Endothelial cell of umbilical vein (primary cell): Measurements from ENCODE around the gene VGLL4. TPM values are rescaled to one million over a fixed set of nuclear protein-coding genes. Genes with fewer than 3 reads are reported as not detected.

ENCODE experiments used
- BruUV-seq: library from RNA; stranded (reverse); fragments of 400-500 nt; replicated peaks from 2 replicates; lab custom pipeline; 2021; lab: Mats Ljungman, UMichigan
- CTCF ChIA-PET: fragments of 300-600, 350-600 bp; sonication (Branson Sonifier 250); formaldehyde crosslinking; loops from one replicate; lab custom pipeline; 2021; ENCODE audit warnings: antibody characterized with exemption, inconsistent platforms; lab: Charles Lee
- POLR2A ChIA-PET: fragments of 300-600, 350-600 bp; sonication (Branson Sonifier 250); formaldehyde crosslinking; loops from one replicate; lab custom pipeline; 2021; ENCODE audit warnings: antibody characterized with exemption, inconsistent platforms; lab: Charles Lee
- DNase-seq: peaks from one replicate; pipeline ENCODE4 v3.0.0-alpha.2; 2011; ENCODE audit warnings: low read depth, low spot score
- FAIRE-seq: peaks from 2 replicates; lab custom pipeline; 2011; peaks lifted over from hg19 to GRCh38; lab: Jason Lieb, UNC
- H2AFZ ChIP-seq: 2 replicates; pipeline ENCODE4 v1.6.0; 2012; ENCODE audit warnings: low read depth, low read length, control low read depth, inconsistent platforms
- H3K27ac ChIP-seq: 2 replicates; pipeline ENCODE4 v1.5.1; 2011; ENCODE audit warnings: low read depth, mild to moderate bottlenecking, control low read depth, low read length, moderate library complexity; ENCODE audit not compliant: insufficient read depth
- H3K27me3 ChIP-seq, 2 experiments: 2 replicates each; pipeline versions ENCODE4 v1.6.0 to v1.6.1; 2011; ENCODE audit warnings: low read length in 2 of 2, mixed read lengths in 1 of 2; ENCODE audit not compliant: control insufficient read depth in 2 of 2, insufficient read depth in 2 of 2
- H3K36me3 ChIP-seq, 2 experiments: 2 replicates in 1 of 2; 3 replicates in 1 of 2; pipeline ENCODE4 v1.5.1; 2011; ENCODE audit warnings: low read length in 2 of 2, mild to moderate bottlenecking in 1 of 2, moderate library complexity in 1 of 2; ENCODE audit not compliant: control insufficient read depth in 2 of 2, insufficient read depth in 2 of 2; ENCODE audit errors: extremely low read depth in 1 of 2
- H3K4me1 ChIP-seq: 3 replicates; pipeline ENCODE4 v1.5.1; 2011; ENCODE audit warnings: mild to moderate bottlenecking, low read length; ENCODE audit not compliant: control insufficient read depth, insufficient read depth; ENCODE audit errors: extremely low read depth
- H3K4me2 ChIP-seq: 2 replicates; pipeline ENCODE4 v1.6.1; 2011; ENCODE audit warnings: low read length, control low read depth, mixed read lengths; ENCODE audit not compliant: insufficient read depth
- H3K4me3 ChIP-seq, 3 experiments: fragments of 200-600 bp in 1 of 3; sonication (generic), shearing (Covaris generic) in 1 of 3; replicated peaks in 1 of 3; 2 replicates each; pipeline ENCODE4 v1.5.1; 2011 to 2016; ENCODE audit warnings: control low read depth in 3 of 3, low read length in 3 of 3, mild to moderate bottlenecking in 2 of 3, inconsistent platforms in 1 of 3, low read depth in 1 of 3, moderate library complexity in 1 of 3; ENCODE audit not compliant: insufficient read depth in 1 of 3
- H3K79me2 ChIP-seq: 2 replicates; pipeline ENCODE4 v1.6.0; 2012; ENCODE audit warnings: low read length, inconsistent platforms; ENCODE audit not compliant: control insufficient read depth, insufficient read depth
- H3K9ac ChIP-seq: replicated peaks from 2 replicates; pipeline ENCODE3; 2011; ENCODE audit warnings: low read length, control low read depth; ENCODE audit not compliant: insufficient read depth; ENCODE audit errors: extremely low read depth
- H3K9me1 ChIP-seq: replicated peaks from 3 replicates; pipeline ENCODE4 v1.6.0; 2011; ENCODE audit warnings: mild to moderate bottlenecking, low read length; ENCODE audit not compliant: control insufficient read depth, insufficient read depth; ENCODE audit errors: extremely low read depth
- H3K9me3 ChIP-seq: replicated peaks from 2 replicates; pipeline ENCODE4 v1.5.1; 2012; ENCODE audit warnings: low read length, inconsistent platforms; ENCODE audit not compliant: control insufficient read depth, insufficient read depth
- H4K20me1 ChIP-seq: replicated peaks from 2 replicates; pipeline ENCODE3; 2011; ENCODE audit warnings: mild to moderate bottlenecking, low read length; ENCODE audit not compliant: control insufficient read depth, insufficient read depth; ENCODE audit errors: extremely low read depth
- CTCF ChIP-seq, 2 donors: IDR thresholded peaks; 1 replicate in 1 of 2; 2 replicates in 1 of 2; pipeline ENCODE4 v1.5.1; 2011; ENCODE audit warnings: low read length in 2 of 2, mild to moderate bottlenecking in 2 of 2, moderate library complexity in 2 of 2, control low read depth in 1 of 2, inconsistent platforms in 1 of 2, low read depth in 1 of 2; ENCODE audit not compliant: insufficient read depth in 1 of 2; ENCODE audit errors: extremely low read depth in 1 of 2
- EZH2 ChIP-seq: IDR thresholded peaks from 2 replicates; pipeline ENCODE4 v1.6.1; 2012; ENCODE audit warnings: borderline replicate concordance, low read depth, mild to moderate bottlenecking, moderate library complexity, low read length, inconsistent platforms; ENCODE audit not compliant: severe bottlenecking
- FOS ChIP-seq: IDR thresholded peaks from 2 replicates; pipeline ENCODE4 v1.6.1; 2011; ENCODE audit warnings: mild to moderate bottlenecking, low read length, moderate library complexity, borderline replicate concordance; ENCODE audit not compliant: insufficient read depth
- GATA2 ChIP-seq: IDR thresholded peaks from 2 replicates; pipeline ENCODE4 v1.7.0; 2011; ENCODE audit warnings: low read depth, mild to moderate bottlenecking, moderate library complexity, mixed read lengths, low read length; ENCODE audit not compliant: insufficient read length, insufficient read depth
- JUN ChIP-seq: IDR thresholded peaks from 2 replicates; pipeline ENCODE4 v1.6.1; 2011; ENCODE audit warnings: borderline replicate concordance, low read depth; ENCODE audit not compliant: insufficient read length, insufficient read depth
- MAX ChIP-seq: IDR thresholded peaks from 2 replicates; pipeline ENCODE4 v1.6.1; 2011; ENCODE audit not compliant: insufficient read depth, insufficient read length
- MYC ChIP-seq: IDR thresholded peaks from one replicate; pipeline ENCODE4 v1.6.1; 2011; ENCODE audit warnings: mild to moderate bottlenecking, low read depth, low read length
- POLR2A ChIP-seq: IDR thresholded peaks from 2 replicates; pipeline ENCODE4 v1.6.1; 2012; ENCODE audit warnings: low read depth, mild to moderate bottlenecking, control low read depth, low read length
- POLR2AphosphoS5 ChIP-seq: IDR thresholded peaks from 2 replicates; pipeline ENCODE4 v1.6.1; 2012; ENCODE audit warnings: low read depth, mild to moderate bottlenecking, control low read depth, low read length, moderate library complexity; ENCODE audit not compliant: insufficient read depth
- dilution Hi-C: fragments of 300-500 bp; cut with MboI; formaldehyde crosslinking; loops from one replicate; pipeline ENCODE4 v1.15.0; 2019; ENCODE audit warnings: low sequenced_read_pairs; ENCODE audit not compliant: extremely low pct_ligation_motif_present
- intact Hi-C: fragments of 100-400 bp; cut with micrococcal nuclease; formaldehyde crosslinking; loops from one replicate; pipeline ENCODE4 v1.10.0; 2022
- polyA plus RNA-seq, 4 experiments: library from polyadenylated mRNA; depleted of rRNA in 3 of 4; stranded (reverse) in 3 of 4; unstranded in 1 of 4; fragments of >200 nt; gene quantifications; 2 replicates each; pipeline versions ENCODE4 v1.2.1 to v1.2.3, GENCODE V29; 2011 to 2012; ENCODE audit warnings: missing spikeins in 1 of 4
- total RNA-seq: library from RNA; stranded (reverse); gene quantifications from 2 replicates; pipeline ENCODE4 v1.2.3, GENCODE V29; 2021

The VGLL4 gene
- total and polyA plus RNA-seq, 2 donors (not counting 3 experiments of a cell fraction or from before 2014, with no cell fraction given): 67.0 to 78.9 TPM

- intact Hi-C loops (no loop called here), dilution Hi-C loops (no loop called here)
- peaks cover 99% of the 10 kb centered on the region for H3K79me2 ChIP-seq
- ChIA-PET CTCF (interaction anchor here (1.3 to 5.0 kb wide), 2 partner anchors 14 to 17 kb away, joined by 4 to 20 read pairs; no protein-coding TSS in a partner anchor), POLR2A (no interaction called here)
- no peak for FAIRE-seq
- no peaks in the 10 kb centered on the region for H3K9me3 ChIP-seq
- no peak overlapping the region for H3K4me3 ChIP-seq
- DNase-seq: no peak
- H3K4me2 ChIP-seq: no peak overlapping the region
- peaks cover 39% of the 10 kb centered on the region for H3K4me1 ChIP-seq
- no peak overlapping the region for H3K9ac ChIP-seq
- H3K9me1 ChIP-seq: no peaks in the 10 kb centered on the region
- H4K20me1 ChIP-seq: peaks cover 26% of the 10 kb centered on the region
- BruUV-seq: no TSS peak
- no peaks in the 10 kb centered on the region for H3K36me3 ChIP-seq
- no peaks in the 10 kb centered on the region for H3K27me3 ChIP-seq
- H2AFZ ChIP-seq: no peak overlapping the region
- TF ChIP-seq POLR2AphosphoS5 (no peak), CTCF (IDR thresholded peaks at IDR 0.05; ENCODE audit: extremely low read depth in 1 of 2, insufficient read depth in 1 of 2, low read depth in 1 of 2, low read length in 2 of 2) (no peak), POLR2A (no peak), JUN (no peak), MYC (no peak), GATA2 (no peak), FOS (no peak), MAX (no peak), EZH2 (no peak)
- no peak overlapping the region for H3K27ac ChIP-seq
These were observed 22.6 kb downstream of the VGLL4 start for GRCh38 chr3:11621077-11621476.
